SK-N-SH treated with all-trans-retinoic acid at 6 μM for 48 hours (cell line): Measurements from ENCODE around the gene HIGD2A.

Source experiments
- ATAC-seq: fragments of 200-7000 bp; cut with Tn5 transposase; 3 replicates; pipeline ENCODE4 v1.9.1; 2020; ENCODE audit warnings: mild to moderate bottlenecking, moderate library complexity
- ARNTL ChIP-seq: fragments of 450-650 bp; formaldehyde crosslinking; IDR thresholded peaks from 2 replicates; pipeline ENCODE4 v1.5.0; 2020; ENCODE audit warnings: low read depth, mild to moderate bottlenecking, moderate library complexity, borderline replicate concordance
- CSDC2 ChIP-seq: fragments of 250-450 bp; sonication (Bioruptor Pico); IDR thresholded peaks from 2 replicates; pipeline ENCODE4 v1.5.0; 2020; ENCODE audit warnings: mild to moderate bottlenecking, moderate library complexity
- ESRRG ChIP-seq: fragments of 250-450 bp; sonication (Bioruptor Pico); IDR thresholded peaks from 2 replicates; pipeline ENCODE4 v1.6.1; 2021; ENCODE audit warnings: mild to moderate bottlenecking
- GLIS3 ChIP-seq: fragments of 250-450 bp; sonication (Bioruptor Pico); IDR thresholded peaks from 2 replicates; pipeline ENCODE4 v1.5.0; 2020; ENCODE audit warnings: mild to moderate bottlenecking, moderate library complexity
- ISL1 ChIP-seq: fragments of 250-450 bp; sonication (Bioruptor Pico); IDR thresholded peaks from 2 replicates; pipeline ENCODE4 v2.1.2; 2022; ENCODE audit warnings: mild to moderate bottlenecking, moderate library complexity
- PPARA ChIP-seq: fragments of 250-450 bp; sonication (Bioruptor Pico); IDR thresholded peaks from 2 replicates; pipeline ENCODE4 v1.5.0; 2020; ENCODE audit warnings: mild to moderate bottlenecking, borderline replicate concordance
- SNAI2 ChIP-seq: fragments of 250-450 bp; sonication (Bioruptor Pico); IDR thresholded peaks from 2 replicates; pipeline ENCODE4 v1.5.0; 2020; ENCODE audit warnings: mild to moderate bottlenecking, moderate library complexity
- TCF4 ChIP-seq: fragments of 250-450 bp; sonication (Bioruptor Pico); IDR thresholded peaks from 2 replicates; pipeline ENCODE4 v1.8.0; 2021; ENCODE audit warnings: mild to moderate bottlenecking, moderate library complexity, borderline replicate concordance
- TOX ChIP-seq: fragments of 250-450 bp; sonication (Bioruptor Pico); IDR thresholded peaks from 2 replicates; pipeline ENCODE4 v1.8.0; 2021; ENCODE audit warnings: mild to moderate bottlenecking, moderate library complexity, borderline replicate concordance
- ZC3H10 ChIP-seq: fragments of 250-450 bp; sonication (Bioruptor Pico); IDR thresholded peaks from 2 replicates; pipeline ENCODE4 v1.5.1; 2021; ENCODE audit warnings: mild to moderate bottlenecking, moderate library complexity
- ZFP3 ChIP-seq: fragments of 250-450 bp; sonication (Bioruptor Pico); IDR thresholded peaks from 2 replicates; pipeline ENCODE4 v1.5.0; 2020; ENCODE audit warnings: mild to moderate bottlenecking, moderate library complexity
- ZFP30 ChIP-seq: fragments of 450-650 bp; formaldehyde crosslinking; IDR thresholded peaks from 2 replicates; pipeline ENCODE4 v1.5.0; 2022; ENCODE audit warnings: mild to moderate bottlenecking, moderate library complexity
- ZNF565 ChIP-seq: fragments of 450-650 bp; formaldehyde crosslinking; conservative IDR thresholded peaks from 2 replicates; pipeline ENCODE4 v1.5.0; 2020; ENCODE audit warnings: low read depth, mild to moderate bottlenecking, moderate library complexity
- ZNF70 ChIP-seq: fragments of 450-650 bp; formaldehyde crosslinking; IDR thresholded peaks from 2 replicates; pipeline ENCODE4 v1.5.0; 2020; ENCODE audit warnings: mild to moderate bottlenecking, moderate library complexity
- ZNF8 ChIP-seq: fragments of 450-650 bp; formaldehyde crosslinking; IDR thresholded peaks from 2 replicates; pipeline ENCODE4 v1.5.0; 2020; ENCODE audit warnings: mild to moderate bottlenecking, moderate library complexity
- TF ChIP-seq, protein P1 (sequence below): fragments of 250-450 bp; sonication (Bioruptor Pico); IDR thresholded peaks from 2 replicates; pipeline ENCODE4 v1.5.1; 2021; ENCODE audit warnings: mild to moderate bottlenecking, moderate library complexity
- TF ChIP-seq, protein P2 (sequence below): fragments of 250-450 bp; sonication (Bioruptor Pico); IDR thresholded peaks from 2 replicates; pipeline ENCODE4 v1.8.0; 2021; ENCODE audit warnings: low read depth, mild to moderate bottlenecking, moderate library complexity, borderline replicate concordance
- TF ChIP-seq, protein P3 (sequence below): fragments of 250-450 bp; sonication (Bioruptor Pico); IDR thresholded peaks from 2 replicates; pipeline ENCODE4 v1.8.0; 2020; ENCODE audit warnings: mild to moderate bottlenecking, moderate library complexity, borderline replicate concordance
- TF ChIP-seq, protein P4 (sequence below): fragments of 250-450 bp; sonication (Bioruptor Pico); IDR thresholded peaks from 2 replicates; pipeline ENCODE4 v1.5.1; 2020; ENCODE audit warnings: low read depth, mild to moderate bottlenecking, moderate library complexity
- TF ChIP-seq, protein P5 (sequence below): fragments of 250-450 bp; sonication (Bioruptor Pico); IDR thresholded peaks from 2 replicates; pipeline ENCODE4 v1.5.0; 2020; ENCODE audit warnings: mild to moderate bottlenecking, moderate library complexity

Gene HIGD2A

GRCh38 chr5:176389135-176390123 lies 878 bp downstream of the HIGD2A start:
- ATAC-seq = peak; percentile 61
- TF ChIP-seq, protein P1, sequence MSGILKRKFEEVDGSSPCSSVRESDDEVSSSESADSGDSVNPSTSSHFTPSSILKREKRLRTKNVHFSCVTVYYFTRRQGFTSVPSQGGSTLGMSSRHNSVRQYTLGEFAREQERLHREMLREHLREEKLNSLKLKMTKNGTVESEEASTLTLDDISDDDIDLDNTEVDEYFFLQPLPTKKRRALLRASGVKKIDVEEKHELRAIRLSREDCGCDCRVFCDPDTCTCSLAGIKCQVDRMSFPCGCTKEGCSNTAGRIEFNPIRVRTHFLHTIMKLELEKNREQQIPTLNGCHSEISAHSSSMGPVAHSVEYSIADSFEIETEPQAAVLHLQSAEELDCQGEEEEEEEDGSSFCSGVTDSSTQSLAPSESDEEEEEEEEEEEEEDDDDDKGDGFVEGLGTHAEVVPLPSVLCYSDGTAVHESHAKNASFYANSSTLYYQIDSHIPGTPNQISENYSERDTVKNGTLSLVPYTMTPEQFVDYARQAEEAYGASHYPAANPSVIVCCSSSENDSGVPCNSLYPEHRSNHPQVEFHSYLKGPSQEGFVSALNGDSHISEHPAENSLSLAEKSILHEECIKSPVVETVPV (CRISPR knock-in tag) = no peak

DNA sequence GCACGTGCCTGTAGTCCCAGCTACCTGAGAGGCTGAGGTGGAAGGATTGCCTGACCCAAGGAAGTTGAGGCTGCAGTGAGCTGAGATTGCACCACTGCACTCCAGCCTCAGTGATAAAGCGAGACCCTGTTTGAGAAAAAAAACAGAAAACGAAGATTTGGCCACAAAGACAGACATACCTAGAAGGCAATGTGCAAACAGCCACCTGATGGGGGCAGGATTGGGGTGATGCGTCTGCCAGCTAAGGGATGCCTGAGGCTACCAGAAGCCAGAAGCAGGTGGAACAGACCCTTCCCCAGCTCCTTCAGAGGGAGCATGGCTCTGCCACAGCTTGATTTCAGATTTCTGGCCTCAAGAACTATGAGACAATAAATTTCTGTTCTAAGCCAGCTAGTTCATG lies 2.9 kb downstream of the HIGD2A start:
- TF ChIP-seq, protein P2, sequence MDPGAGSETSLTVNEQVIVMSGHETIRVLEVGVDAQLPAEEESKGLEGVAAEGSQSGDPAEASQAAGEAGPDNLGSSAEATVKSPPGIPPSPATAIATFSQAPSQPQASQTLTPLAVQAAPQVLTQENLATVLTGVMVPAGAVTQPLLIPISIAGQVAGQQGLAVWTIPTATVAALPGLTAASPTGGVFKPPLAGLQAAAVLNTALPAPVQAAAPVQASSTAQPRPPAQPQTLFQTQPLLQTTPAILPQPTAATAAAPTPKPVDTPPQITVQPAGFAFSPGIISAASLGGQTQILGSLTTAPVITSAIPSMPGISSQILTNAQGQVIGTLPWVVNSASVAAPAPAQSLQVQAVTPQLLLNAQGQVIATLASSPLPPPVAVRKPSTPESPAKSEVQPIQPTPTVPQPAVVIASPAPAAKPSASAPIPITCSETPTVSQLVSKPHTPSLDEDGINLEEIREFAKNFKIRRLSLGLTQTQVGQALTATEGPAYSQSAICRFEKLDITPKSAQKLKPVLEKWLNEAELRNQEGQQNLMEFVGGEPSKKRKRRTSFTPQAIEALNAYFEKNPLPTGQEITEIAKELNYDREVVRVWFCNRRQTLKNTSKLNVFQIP (CRISPR knock-in tag) = no peak
- TF ChIP-seq, protein P3, sequence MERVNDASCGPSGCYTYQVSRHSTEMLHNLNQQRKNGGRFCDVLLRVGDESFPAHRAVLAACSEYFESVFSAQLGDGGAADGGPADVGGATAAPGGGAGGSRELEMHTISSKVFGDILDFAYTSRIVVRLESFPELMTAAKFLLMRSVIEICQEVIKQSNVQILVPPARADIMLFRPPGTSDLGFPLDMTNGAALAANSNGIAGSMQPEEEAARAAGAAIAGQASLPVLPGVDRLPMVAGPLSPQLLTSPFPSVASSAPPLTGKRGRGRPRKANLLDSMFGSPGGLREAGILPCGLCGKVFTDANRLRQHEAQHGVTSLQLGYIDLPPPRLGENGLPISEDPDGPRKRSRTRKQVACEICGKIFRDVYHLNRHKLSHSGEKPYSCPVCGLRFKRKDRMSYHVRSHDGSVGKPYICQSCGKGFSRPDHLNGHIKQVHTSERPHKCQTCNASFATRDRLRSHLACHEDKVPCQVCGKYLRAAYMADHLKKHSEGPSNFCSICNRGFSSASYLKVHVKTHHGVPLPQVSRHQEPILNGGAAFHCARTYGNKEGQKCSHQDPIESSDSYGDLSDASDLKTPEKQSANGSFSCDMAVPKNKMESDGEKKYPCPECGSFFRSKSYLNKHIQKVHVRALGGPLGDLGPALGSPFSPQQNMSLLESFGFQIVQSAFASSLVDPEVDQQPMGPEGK (CRISPR knock-in tag) = no peak
- TF ChIP-seq, protein P4, sequence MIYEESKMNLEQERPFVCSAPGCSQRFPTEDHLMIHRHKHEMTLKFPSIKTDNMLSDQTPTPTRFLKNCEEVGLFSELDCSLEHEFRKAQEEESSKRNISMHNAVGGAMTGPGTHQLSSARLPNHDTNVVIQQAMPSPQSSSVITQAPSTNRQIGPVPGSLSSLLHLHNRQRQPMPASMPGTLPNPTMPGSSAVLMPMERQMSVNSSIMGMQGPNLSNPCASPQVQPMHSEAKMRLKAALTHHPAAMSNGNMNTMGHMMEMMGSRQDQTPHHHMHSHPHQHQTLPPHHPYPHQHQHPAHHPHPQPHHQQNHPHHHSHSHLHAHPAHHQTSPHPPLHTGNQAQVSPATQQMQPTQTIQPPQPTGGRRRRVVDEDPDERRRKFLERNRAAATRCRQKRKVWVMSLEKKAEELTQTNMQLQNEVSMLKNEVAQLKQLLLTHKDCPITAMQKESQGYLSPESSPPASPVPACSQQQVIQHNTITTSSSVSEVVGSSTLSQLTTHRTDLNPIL (CRISPR knock-in tag) = no peak
- TF ChIP-seq ZFP30 (CRISPR knock-in tag) (no peak), ZC3H10 (CRISPR knock-in tag) (no peak), ISL1 (no peak), SNAI2 (CRISPR knock-in tag) (no peak), ESRRG (CRISPR knock-in tag) (no peak), CSDC2 (no peak), ZFP3 (CRISPR knock-in tag) (no peak), TOX (CRISPR knock-in tag) (no peak), TCF4 (CRISPR knock-in tag) (no peak), PPARA (CRISPR knock-in tag) (no peak), ZNF8 (CRISPR knock-in tag) (no peak), GLIS3 (CRISPR knock-in tag) (no peak), ZNF70 (CRISPR knock-in tag) (no peak), ARNTL (no peak), ZNF565 (no peak)
- TF ChIP-seq, protein P5, sequence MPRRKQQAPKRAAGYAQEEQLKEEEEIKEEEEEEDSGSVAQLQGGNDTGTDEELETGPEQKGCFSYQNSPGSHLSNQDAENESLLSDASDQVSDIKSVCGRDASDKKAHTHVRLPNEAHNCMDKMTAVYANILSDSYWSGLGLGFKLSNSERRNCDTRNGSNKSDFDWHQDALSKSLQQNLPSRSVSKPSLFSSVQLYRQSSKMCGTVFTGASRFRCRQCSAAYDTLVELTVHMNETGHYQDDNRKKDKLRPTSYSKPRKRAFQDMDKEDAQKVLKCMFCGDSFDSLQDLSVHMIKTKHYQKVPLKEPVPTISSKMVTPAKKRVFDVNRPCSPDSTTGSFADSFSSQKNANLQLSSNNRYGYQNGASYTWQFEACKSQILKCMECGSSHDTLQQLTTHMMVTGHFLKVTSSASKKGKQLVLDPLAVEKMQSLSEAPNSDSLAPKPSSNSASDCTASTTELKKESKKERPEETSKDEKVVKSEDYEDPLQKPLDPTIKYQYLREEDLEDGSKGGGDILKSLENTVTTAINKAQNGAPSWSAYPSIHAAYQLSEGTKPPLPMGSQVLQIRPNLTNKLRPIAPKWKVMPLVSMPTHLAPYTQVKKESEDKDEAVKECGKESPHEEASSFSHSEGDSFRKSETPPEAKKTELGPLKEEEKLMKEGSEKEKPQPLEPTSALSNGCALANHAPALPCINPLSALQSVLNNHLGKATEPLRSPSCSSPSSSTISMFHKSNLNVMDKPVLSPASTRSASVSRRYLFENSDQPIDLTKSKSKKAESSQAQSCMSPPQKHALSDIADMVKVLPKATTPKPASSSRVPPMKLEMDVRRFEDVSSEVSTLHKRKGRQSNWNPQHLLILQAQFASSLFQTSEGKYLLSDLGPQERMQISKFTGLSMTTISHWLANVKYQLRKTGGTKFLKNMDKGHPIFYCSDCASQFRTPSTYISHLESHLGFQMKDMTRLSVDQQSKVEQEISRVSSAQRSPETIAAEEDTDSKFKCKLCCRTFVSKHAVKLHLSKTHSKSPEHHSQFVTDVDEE (CRISPR knock-in tag) = no peak
- TF ChIP-seq, protein P1 (CRISPR knock-in tag) = no peak
- no peak for ATAC-seq
